HG03342 (cell line): ENCODE data around the gene SRF.
A peak's percentile ranks its signal among the peaks of the same experiment; 100 is the strongest.
"Not testable (repeated sequence)": the region's sequence is repeated elsewhere in the genome, so short reads cannot be mapped to it uniquely, and the experiment has no call there.

Experiments used
- ATAC-seq: cut with Tn5 transposase; IDR thresholded peaks from one replicate; pipeline ENCODE4 v1.9.1; 2021; ENCODE audit warnings: mild to moderate bottlenecking, moderate library complexity; ENCODE audit not compliant: unreplicated experiment

Gene SRF

GRCh38 chr6:43170931-43171706 lies at the start of gene SRF:
SRF (plus strand) TSS chr6:43171269; CDS start chr6:43171657, 388 bp downstream.
- ATAC-seq, result peak; percentile 63

- no peak for ATAC-seq
These were observed 48.9 kb upstream of the SRF start for GRCh38 chr6:43122146-43122545.

DNA sequence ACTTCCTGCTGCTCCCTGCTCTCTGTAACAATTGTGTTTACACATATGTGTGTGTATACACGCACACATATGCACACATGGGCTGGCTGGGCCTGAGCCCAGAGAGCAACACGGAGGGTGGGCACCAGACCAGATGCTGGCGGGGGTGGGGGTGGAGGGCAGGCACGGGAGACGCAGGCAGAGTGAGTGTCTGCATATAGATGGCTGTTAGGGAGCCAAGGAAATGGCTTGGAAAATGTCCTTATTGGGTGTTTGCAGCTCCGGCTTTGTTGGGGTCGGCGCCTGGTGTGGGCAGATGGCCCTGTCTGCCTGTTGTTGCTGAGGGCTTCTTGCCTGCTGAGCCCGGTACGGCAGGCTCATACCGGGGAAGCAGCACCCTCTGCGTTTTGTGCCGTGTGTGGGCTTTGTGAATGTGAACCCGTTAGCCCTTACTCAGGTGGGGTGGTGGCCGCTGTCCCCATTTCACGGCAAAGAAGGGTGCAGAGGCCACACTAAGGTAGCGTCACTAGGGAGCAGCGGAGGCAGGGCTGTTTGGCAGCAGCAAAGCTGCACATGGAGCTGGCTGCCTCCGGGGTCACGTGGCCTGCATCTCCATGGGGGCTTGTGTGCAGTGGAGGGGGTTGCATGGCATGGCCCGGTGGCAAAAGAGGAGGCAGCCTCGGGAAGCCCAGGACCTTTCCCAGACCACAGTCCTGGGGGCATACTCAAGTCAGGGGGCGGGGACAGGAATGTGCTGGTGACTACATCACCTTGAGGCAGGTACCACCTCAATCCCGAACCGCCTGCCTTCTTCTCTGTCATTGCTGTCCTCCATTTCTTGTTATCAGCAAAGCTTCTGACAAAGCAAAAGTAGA lies 47.4 kb upstream of the SRF start:
- ATAC-seq, result no peak

DNA sequence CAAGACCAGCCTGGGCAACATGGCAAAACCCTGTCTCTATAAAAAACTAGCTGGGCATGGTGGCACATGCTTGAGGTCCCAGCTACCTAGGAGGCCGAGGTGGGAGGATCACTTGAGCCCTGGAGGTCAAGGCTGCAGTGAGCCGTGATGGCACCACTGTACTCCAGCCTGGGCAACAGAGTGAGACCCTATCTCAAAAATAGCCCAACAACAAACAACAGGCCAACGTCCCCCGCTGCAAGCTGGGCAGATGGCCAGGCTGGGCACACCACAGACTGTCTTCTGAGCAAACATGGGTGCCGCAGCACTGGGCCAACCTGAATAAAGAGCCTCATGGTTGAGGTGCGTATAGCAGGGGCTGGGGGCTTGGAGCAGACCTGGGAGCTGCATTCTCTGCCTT lies 46.6 kb upstream of the SRF start:
- ATAC-seq, result no peak

- no peak for ATAC-seq
These were observed 46.0 kb upstream of the SRF start for GRCh38 chr6:43125119-43125518.

- ATAC-seq, result no peak
These were observed 45.5 kb upstream of the SRF start for GRCh38 chr6:43125555-43125954.

DNA sequence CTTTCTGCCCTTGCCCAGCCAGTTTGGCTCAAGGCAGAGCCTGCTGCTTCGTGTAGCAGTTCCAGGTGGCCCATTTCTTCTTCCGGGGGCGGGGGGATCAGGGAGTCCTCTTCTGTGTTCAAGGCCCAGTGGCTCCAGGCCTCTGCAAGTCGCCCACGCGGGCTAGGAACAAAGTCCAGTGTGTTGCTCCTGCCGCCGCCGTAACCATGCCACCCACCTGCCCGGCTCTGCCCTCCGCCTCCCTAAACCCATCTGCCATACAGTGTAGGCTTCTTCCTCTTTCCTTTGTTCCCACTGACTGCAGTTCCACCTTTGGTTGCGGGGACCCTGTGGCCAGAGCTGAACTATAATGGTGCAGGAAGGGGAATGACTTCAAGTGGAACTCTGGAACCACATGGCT lies 43.9 kb upstream of the SRF start:
- no peak for ATAC-seq

- no peak for ATAC-seq
These were observed 43.2 kb upstream of the SRF start for GRCh38 chr6:43127877-43128276.

- ATAC-seq, result no peak
These were observed 42.1 kb upstream of the SRF start for GRCh38 chr6:43128926-43129325.

GRCh38 chr6:43129434-43130194 lies 41.5 kb upstream of the SRF start:
- ATAC-seq, result no peak

GRCh38 chr6:43130429-43130828 lies 40.6 kb upstream of the SRF start:
- ATAC-seq, result no peak

GRCh38 chr6:43131379-43131778 lies 39.7 kb upstream of the SRF start:
- not testable (repeated sequence) for ATAC-seq

DNA sequence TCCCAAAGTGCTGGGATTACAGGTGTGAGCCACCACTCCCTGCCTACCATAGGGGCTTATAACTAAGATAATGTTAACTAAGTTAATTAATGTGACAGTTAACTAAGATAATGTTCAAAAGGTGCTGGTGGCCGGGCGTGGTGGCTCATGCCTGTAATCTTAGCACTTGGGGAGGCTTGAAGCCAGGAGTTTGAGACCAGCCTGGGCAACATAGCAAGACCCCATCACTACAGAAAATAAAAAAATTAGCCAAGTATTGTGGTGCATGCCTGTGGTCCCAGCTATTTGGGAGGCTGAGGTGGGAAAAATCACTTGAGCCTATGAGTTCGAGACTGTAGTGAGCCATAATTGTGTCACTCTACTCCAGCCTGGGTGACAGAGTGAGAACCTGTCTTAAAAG lies 32.8 kb upstream of the SRF start:
- no peak for ATAC-seq

DNA sequence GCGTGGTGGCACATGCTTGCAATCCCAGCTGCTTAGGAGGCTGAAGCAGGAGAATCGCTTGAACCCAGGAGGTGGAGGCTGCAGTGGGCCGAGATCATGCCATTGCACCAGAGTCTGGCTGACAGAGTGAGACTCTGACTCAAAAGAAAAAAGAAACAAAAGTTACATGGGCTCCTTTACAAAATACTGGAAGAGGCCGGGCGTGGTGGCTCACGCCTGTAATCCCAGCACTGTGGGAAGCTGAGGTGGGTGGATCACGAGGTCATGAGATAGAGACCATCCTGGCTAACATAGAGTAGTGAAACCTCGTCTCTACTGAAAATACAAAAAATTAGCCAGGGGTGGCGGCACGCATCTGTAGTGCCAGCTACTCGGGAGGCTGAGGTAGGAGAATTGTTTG lies 31.1 kb upstream of the SRF start:
- not testable (repeated sequence) for ATAC-seq

GRCh38 chr6:43141644-43142043 lies 29.4 kb upstream of the SRF start:
- ATAC-seq, result no peak

DNA sequence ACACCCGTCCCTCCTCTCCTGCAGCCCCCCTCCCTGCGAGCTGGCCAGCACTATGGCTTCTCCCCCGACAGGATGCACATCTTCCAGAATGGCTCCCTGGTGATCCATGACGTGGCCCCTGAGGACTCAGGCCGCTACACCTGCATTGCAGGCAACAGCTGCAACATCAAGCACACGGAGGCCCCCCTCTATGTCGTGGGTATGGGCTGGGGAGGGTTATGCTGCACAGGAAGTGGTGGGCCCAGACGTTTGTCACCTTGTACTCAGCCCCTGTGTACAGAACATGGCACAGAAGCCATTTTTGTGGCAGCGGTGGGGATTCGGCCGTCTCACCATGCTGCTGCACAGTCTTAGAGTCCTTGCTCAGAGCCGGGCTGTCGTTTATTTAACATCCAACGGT lies 29.0 kb upstream of the SRF start:
- ATAC-seq, result no peak

DNA sequence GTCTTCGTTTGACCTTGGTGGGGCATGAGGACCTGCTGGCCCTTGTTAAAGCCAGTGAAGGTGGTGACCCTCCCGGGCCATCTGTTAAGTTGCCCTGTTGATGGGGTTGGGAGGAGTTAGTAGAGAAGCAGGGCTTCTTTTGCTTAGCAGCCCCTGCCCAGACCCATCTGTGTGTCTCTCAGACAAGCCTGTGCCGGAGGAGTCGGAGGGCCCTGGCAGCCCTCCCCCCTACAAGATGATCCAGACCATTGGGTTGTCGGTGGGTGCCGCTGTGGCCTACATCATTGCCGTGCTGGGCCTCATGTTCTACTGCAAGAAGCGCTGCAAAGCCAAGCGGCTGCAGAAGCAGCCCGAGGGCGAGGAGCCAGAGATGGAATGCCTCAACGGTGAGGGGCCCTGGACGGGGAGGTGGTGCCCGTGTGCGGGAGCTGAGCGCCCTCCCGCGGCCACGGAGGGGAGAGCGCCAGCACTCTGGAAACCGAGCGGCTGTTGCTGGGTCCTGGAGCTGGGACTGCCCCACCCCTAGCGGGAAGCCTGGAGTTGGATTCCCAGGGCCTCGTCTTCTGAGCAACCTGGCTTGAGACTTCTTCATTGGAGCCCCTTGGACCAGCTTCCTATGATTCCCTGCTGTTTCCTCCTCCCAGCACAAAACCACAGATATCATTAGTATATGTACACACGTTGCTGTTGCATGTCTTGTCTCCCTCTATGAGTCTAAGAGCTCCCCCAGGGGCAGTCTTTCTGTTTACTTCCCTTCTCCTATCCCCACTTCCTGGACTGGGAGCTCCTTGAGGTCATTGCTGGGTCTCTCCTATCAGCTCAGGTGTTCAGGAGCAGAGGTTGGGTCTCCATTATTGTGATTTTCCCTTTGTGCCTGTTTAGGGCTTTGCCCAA lies 27.6 kb upstream of the SRF start:
- ATAC-seq, result peak; percentile 80

GRCh38 chr6:43144879-43145278 lies 26.2 kb upstream of the SRF start:
- no peak for ATAC-seq

DNA sequence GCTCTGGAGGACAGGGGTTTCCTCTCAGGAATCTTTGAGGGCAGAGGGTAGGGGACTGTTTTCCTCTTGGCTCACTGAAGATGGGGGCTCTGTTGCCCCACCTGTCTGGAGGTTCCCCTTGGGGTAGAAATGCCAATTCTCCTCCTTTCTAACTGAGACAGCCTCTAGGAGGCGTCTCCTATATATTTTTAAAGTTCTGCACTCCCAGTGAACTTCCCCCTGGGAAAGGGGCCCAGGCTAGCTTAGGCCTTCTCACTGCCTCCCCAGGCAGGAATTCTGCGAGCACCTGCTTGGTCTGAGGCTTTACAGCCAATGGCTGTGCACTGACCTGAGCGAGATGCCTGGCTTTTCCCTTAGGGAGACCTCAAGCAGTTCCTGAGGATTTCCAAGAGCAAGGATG lies 24.8 kb upstream of the SRF start:
- no peak for ATAC-seq
